ENCODE results near the gene ITGB2. TPM values are rescaled to one million over a fixed set of nuclear protein-coding genes. Genes with fewer than 3 reads are reported as not detected.

ITGB2 gene
- total and polyA plus RNA-seq, 12 donors = 6.3 to 249 (median 98.9) TPM

- H3K27ac ChIP-seq = no peak overlapping the region
- DNase-seq = peak in 1 of 7 donors; percentile 38
- no peaks in the 10 kb centered on the region for H3K27me3 ChIP-seq
- intact Hi-C loops (cut with DNase I) = no loop called here
- peaks cover 4 to 5% of the 10 kb centered on the region in 2 donors for H3K4me1 ChIP-seq (replicated peaks in 1 of 2)
- no peaks in the 10 kb centered on the region for H3K9me3 ChIP-seq (replicated peaks in 1 of 3)
- TF ChIP-seq CTCF (IDR thresholded peaks at IDR 0.05) = no peak
- TF ChIP-seq POLR2A (IDR thresholded peaks at IDR 0.05) = no peak
- no peaks in the 10 kb centered on the region for H3K36me3 ChIP-seq (replicated peaks in 1 of 2)
- WGBS, 4 donors = 87 to 92% (median 89%) methylated on average over 3 to 30 of the region's 30 CpGs
- H3K4me3 ChIP-seq = no peak overlapping the region
These were observed 82.4 kb downstream of the ITGB2 start for GRCh38 chr21:44838039-44838895.

- TF ChIP-seq CTCF (IDR thresholded peaks at IDR 0.05) (no peak), POLR2A (IDR thresholded peaks at IDR 0.05) (no peak)
- intact Hi-C loops (cut with DNase I) = no loop called here
- peaks cover 4 to 5% of the 10 kb centered on the region in 2 donors for H3K4me1 ChIP-seq (replicated peaks in 1 of 2)
- H3K4me3 ChIP-seq = no peak overlapping the region
- no peak overlapping the region for H3K27ac ChIP-seq
- WGBS, 4 donors = 86 to 96% (median 91%) methylated on average over 11 to 13 of the region's 13 CpGs
- H3K9me3 ChIP-seq (replicated peaks in 1 of 3) = no peaks in the 10 kb centered on the region
- H3K27me3 ChIP-seq = no peaks in the 10 kb centered on the region
- peak in 1 of 7 donors; percentile 39 for DNase-seq
- H3K36me3 ChIP-seq (replicated peaks in 1 of 2) = no peaks in the 10 kb centered on the region
These were observed 83.2 kb downstream of the ITGB2 start for GRCh38 chr21:44837537-44837936.

GRCh38 chr21:44836666-44837471, 83.8 kb downstream of the ITGB2 start:
- Histone ChIP-seq H3K4me3 (no peak overlapping the region), H3K27me3 (no peaks in the 10 kb centered on the region), H3K27ac (no peak overlapping the region), H3K36me3 (replicated peaks in 1 of 2) (no peaks in the 10 kb centered on the region), H3K4me1 (replicated peaks in 1 of 2) (peaks cover 4 to 5% of the 10 kb centered on the region in 2 donors), H3K9me3 (replicated peaks in 1 of 3) (no peaks in the 10 kb centered on the region)
- no peak for TF ChIP-seq POLR2A (IDR thresholded peaks at IDR 0.05)
- TF ChIP-seq CTCF (IDR thresholded peaks at IDR 0.05) = no peak
- WGBS, 4 donors = 47 to 70% (median 67%) methylated on average over 9 to 37 of the region's 37 CpGs
- peak in 6 of 7 donors; percentile 52 to 82 (median 74) for DNase-seq
- intact Hi-C loops (cut with DNase I) = no loop called here

- H3K27ac ChIP-seq = no peak overlapping the region
- no peak for DNase-seq
- H3K27me3 ChIP-seq = no peaks in the 10 kb centered on the region
- H3K4me1 ChIP-seq (replicated peaks in 1 of 2) = peaks cover 4 to 5% of the 10 kb centered on the region in 2 donors
- no peak overlapping the region for H3K4me3 ChIP-seq
- TF ChIP-seq POLR2A (IDR thresholded peaks at IDR 0.05) = no peak
- TF ChIP-seq CTCF (IDR thresholded peaks at IDR 0.05) = no peak
- no peaks in the 10 kb centered on the region for H3K36me3 ChIP-seq (replicated peaks in 1 of 2)
- H3K9me3 ChIP-seq (replicated peaks in 1 of 3) = no peaks in the 10 kb centered on the region
- 27 to 33% (median 29%) methylated on average over 3 of the region's 3 CpGs; no CpG with 5 or more reads in 1 of the 4 donors for WGBS, 4 donors
- intact Hi-C loops (cut with DNase I) = no loop called here
These were observed 84.4 kb downstream of the ITGB2 start for GRCh38 chr21:44836349-44836665.
